HG03159 (cell line): ENCODE measurements around the gene CEND1.

Experiments
- ATAC-seq: cut with Tn5 transposase; IDR thresholded peaks from one replicate; pipeline ENCODE4 v1.9.1; 2021; ENCODE audit warnings: mild to moderate bottlenecking, moderate library complexity; ENCODE audit not compliant: unreplicated experiment

CEND1 gene

GRCh38 chr11:779955-780532 is 9.8 kb downstream of the CEND1 start:
- no peak for ATAC-seq

- no peak for ATAC-seq
Observed at GRCh38 chr11:778976-779954, 10.6 kb downstream of the CEND1 start.

GRCh38 chr11:777288-778255 is 12.3 kb downstream of the CEND1 start, which contains the start of gene GATD1:
Gene GATD1, minus strand, starts transcription at chr11:777487. Its CDS starts 25 bp downstream, at chr11:777462.
- peak; percentile 75 for ATAC-seq

- ATAC-seq = peak; percentile 29
Observed at GRCh38 chr11:776561-777287, 13.2 kb downstream of the CEND1 start.

- no peak for ATAC-seq
Observed at GRCh38 chr11:776263-776560, 13.7 kb downstream of the CEND1 start.

GRCh38 chr11:774873-775592 is 14.9 kb downstream of the CEND1 start:
- no peak for ATAC-seq

- ATAC-seq = no peak
Observed at GRCh38 chr11:773830-774229, 16.1 kb downstream of the CEND1 start.

GRCh38 chr11:773425-773824 is 16.5 kb downstream of the CEND1 start:
- no peak for ATAC-seq

GRCh38 chr11:772429-773390 is 17.2 kb downstream of the CEND1 start:
- no peak for ATAC-seq

GRCh38 chr11:771617-772204 is 18.2 kb downstream of the CEND1 start:
- no peak for ATAC-seq

- no peak for ATAC-seq
Observed at GRCh38 chr11:770642-771616, 19.0 kb downstream of the CEND1 start.

- ATAC-seq = no peak
Observed at GRCh38 chr11:769887-770641, 19.8 kb downstream of the CEND1 start.

GRCh38 chr11:767238-767637 is 22.7 kb downstream of the CEND1 start:
- no peak for ATAC-seq

GRCh38 chr11:766936-767210 is 23.0 kb downstream of the CEND1 start:
- no peak for ATAC-seq

- ATAC-seq = no peak
Observed at GRCh38 chr11:766106-766935, 23.6 kb downstream of the CEND1 start.

GRCh38 chr11:765802-766091 is 24.1 kb downstream of the CEND1 start:
- no peak for ATAC-seq
